VCaP (cell line): ENCODE measurements around the gene ADGRA1.

Experiments used
- H3K27ac ChIP-seq: fragments of 450-650 bp; 2 replicates; pipeline ENCODE4 v1.5.1; 2017
- CTCF ChIP-seq: fragments of 450-650 bp; conservative IDR thresholded peaks from 2 replicates; pipeline ENCODE4 v1.5.1; 2017; ENCODE audit warnings: mild to moderate bottlenecking, moderate library complexity

Gene ADGRA1

DNA sequence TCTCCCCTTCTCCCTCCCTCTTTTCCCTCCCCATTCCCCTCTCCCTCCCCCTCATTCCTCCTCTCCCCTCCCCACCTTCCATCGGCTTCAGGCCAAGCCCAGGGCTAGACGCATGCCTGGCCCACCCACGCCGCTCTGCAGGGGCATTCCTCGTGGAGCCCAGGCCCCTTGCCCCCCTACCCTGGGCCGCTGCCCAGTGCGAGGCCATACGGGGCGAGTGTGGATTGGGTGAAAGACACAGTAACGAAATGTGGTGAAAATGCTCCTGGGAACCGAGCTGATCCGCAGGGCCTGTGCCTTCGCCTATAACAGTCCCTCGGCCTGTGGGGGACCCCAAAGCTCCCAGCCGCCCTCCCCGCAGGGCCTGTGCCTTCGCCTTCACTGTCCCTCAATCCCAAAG lies 28.3 kb downstream of the ADGRA1 start:
- no peak overlapping the region for H3K27ac ChIP-seq
- TF ChIP-seq CTCF, result no peak

DNA sequence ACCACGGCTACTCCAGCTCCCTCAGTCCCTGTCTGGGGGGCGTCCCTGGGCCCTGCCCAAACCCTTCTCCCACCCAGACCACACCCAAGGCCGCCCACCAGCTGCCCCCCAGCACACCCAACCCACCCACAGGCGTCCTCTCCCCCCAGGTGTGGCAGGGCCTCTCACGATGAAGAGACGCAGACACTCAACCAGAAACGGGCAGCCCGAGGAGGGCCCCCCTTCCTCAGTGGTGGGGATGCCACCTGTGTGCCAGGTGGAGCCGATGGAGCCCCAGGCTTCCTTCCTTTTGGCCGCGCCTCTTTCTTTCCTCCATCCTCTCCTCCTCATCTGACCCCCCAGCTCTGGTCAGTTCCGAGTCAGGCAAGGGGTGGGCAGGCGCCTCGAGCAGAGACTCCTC lies 28.7 kb downstream of the ADGRA1 start:
- H3K27ac ChIP-seq, result no peak overlapping the region
- no peak for TF ChIP-seq CTCF

GRCh38 chr10:133117036-133117687 lies 29.4 kb downstream of the ADGRA1 start:
- TF ChIP-seq CTCF, result no peak

GRCh38 chr10:133117688-133118071 lies 30.0 kb downstream of the ADGRA1 start:
- TF ChIP-seq CTCF, result no peak
- H3K27ac ChIP-seq, result no peak overlapping the region

More at GRCh38 chr10:133117036-133117687, 29.4 kb downstream of the ADGRA1 start:
- no peak overlapping the region for H3K27ac ChIP-seq

DNA sequence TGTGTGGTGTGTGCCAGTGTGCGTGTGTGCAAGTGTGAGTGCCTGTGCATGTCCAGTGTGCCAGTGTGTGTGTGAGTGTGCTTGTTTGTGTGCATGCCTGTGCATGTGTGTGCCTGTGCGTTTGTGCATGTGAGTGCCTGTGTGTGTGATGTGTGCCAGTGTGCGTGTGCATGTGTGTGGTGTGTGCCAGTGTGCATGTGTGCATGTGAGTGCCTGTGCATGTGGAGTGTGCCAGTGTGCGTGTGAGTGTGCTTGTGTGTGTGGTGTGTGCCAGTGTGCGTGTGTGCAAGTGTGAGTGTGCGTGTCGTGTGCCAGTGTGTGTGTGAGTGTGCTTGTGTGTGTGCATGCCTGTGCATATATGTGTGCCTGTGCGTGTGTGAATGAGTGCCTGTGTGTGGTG lies 33.8 kb downstream of the ADGRA1 start:
- TF ChIP-seq CTCF, result no peak

GRCh38 chr10:133122171-133122935 lies 34.6 kb downstream of the ADGRA1 start:
- no peak for TF ChIP-seq CTCF

More for the DNA sequence above, 33.8 kb downstream of the ADGRA1 start:
- H3K27ac ChIP-seq, result no peak overlapping the region

GRCh38 chr10:133123050-133123745 lies 35.5 kb downstream of the ADGRA1 start:
- no peak for TF ChIP-seq CTCF
- no peak overlapping the region for H3K27ac ChIP-seq

More at GRCh38 chr10:133122171-133122935, 34.6 kb downstream of the ADGRA1 start:
- no peak overlapping the region for H3K27ac ChIP-seq
